HepG2 (cell line): ENCODE results near the gene SMURF2. TPM values are rescaled to one million over a fixed set of nuclear protein-coding genes. Genes with fewer than 3 reads are reported as not detected.

Experiments
- ATAC-seq: fragments of 200-7000 bp; cut with Tn5 transposase; 3 replicates; pipeline ENCODE4 v1.9.1; 2020; ENCODE audit warnings: mild to moderate bottlenecking, moderate library complexity
- BruUV-seq: library from RNA; stranded (reverse); fragments of 400-500 nt; replicated peaks from 2 replicates; lab custom pipeline; 2021; lab: Mats Ljungman, UMichigan
- CTCF ChIA-PET: fragments of 300-600 bp; formaldehyde crosslinking; extraction: SDS; loops from one replicate; lab custom pipeline; 2021; ENCODE audit warnings: low total read pairs, inconsistent platforms, low intra/inter-chr PET ratio; lab: Yijun Ruan, JAX
- POLR2A ChIA-PET: fragments of 350-600 bp; sonication (Branson Sonifier 250); formaldehyde crosslinking; loops from one replicate; lab custom pipeline; 2020; ENCODE audit warnings: antibody characterized with exemption, inconsistent platforms; lab: Yijun Ruan, JAX
- DNase-seq: peaks from one replicate; pipeline ENCODE4 v3.0.0-alpha.2; 2015; ENCODE audit warnings: low spot score
- FAIRE-seq: peaks from 3 replicates; lab custom pipeline; 2011; peaks lifted over from hg19 to GRCh38; lab: Jason Lieb, UNC
- H2AFZ ChIP-seq: one replicate; pipeline ENCODE4 v1.6.1; 2011; ENCODE audit warnings: low read length, inconsistent platforms
- H3K27ac ChIP-seq: fragments of 300-600 bp; 3 replicates; pipeline ENCODE4 v1.8.0; 2011; ENCODE audit warnings: mixed run types, mild to moderate bottlenecking, mixed read lengths, low read length, inconsistent platforms; ENCODE audit not compliant: insufficient read depth; ENCODE audit errors: extremely low read length
- H3K27me3 ChIP-seq, 2 experiments: fragments of 200-600 bp in 1 of 2; 2 replicates in 1 of 2; 3 replicates in 1 of 2; pipeline versions ENCODE4 v1.6.0 to v1.8.0; 2011; ENCODE audit warnings: low read length in 2 of 2, mild to moderate bottlenecking in 2 of 2, moderate library complexity in 2 of 2, inconsistent platforms in 1 of 2; ENCODE audit not compliant: insufficient read depth in 2 of 2, control insufficient read depth in 1 of 2
- H3K36me3 ChIP-seq, 2 experiments: fragments of 200-600 bp in 1 of 2; replicated peaks in 1 of 2; 2 replicates in 1 of 2; 3 replicates in 1 of 2; pipeline versions ENCODE4 v1.5.1 to v1.8.0; 2011; ENCODE audit warnings: low read length in 2 of 2, inconsistent platforms in 1 of 2; ENCODE audit not compliant: insufficient read depth in 2 of 2, control insufficient read depth in 1 of 2
- H3K4me1 ChIP-seq: 2 replicates; pipeline ENCODE4 v1.5.1; 2012; ENCODE audit warnings: low read length, inconsistent platforms; ENCODE audit not compliant: insufficient read depth
- H3K4me2 ChIP-seq: 2 replicates; pipeline ENCODE4 v1.6.0; 2011; ENCODE audit warnings: low read depth, low read length, inconsistent platforms
- H3K4me3 ChIP-seq, 3 experiments: fragments of 200-600 bp in 1 of 3; sonication (generic), shearing (Covaris generic) in 1 of 3; replicated peaks in 1 of 3; 2 replicates each; pipeline ENCODE4 v1.5.1; 2011 to 2016; ENCODE audit warnings: low read length in 3 of 3, inconsistent platforms in 2 of 3, low read depth in 2 of 3, mild to moderate bottlenecking in 2 of 3, control low read depth in 1 of 3, mixed read lengths in 1 of 3; ENCODE audit not compliant: insufficient read depth in 1 of 3
- H3K79me2 ChIP-seq: one replicate; pipeline ENCODE4 v1.6.1; 2011; ENCODE audit warnings: low read length, inconsistent platforms; ENCODE audit not compliant: insufficient read depth
- H3K9ac ChIP-seq: 2 replicates; pipeline ENCODE4 v1.6.0; 2011; ENCODE audit warnings: mild to moderate bottlenecking, low read depth, low read length, inconsistent platforms; ENCODE audit not compliant: insufficient read depth
- H3K9me3 ChIP-seq: 2 replicates; pipeline ENCODE4 v1.5.1; 2012; ENCODE audit warnings: mild to moderate bottlenecking, low read length
- H4K20me1 ChIP-seq: 2 replicates; pipeline ENCODE4 v1.6.0; 2011; ENCODE audit warnings: inconsistent platforms, mild to moderate bottlenecking, low read length, moderate library complexity; ENCODE audit not compliant: insufficient read depth
- SMARCC2 ChIP-seq: fragments of 450-650 bp; IDR thresholded peaks from 2 replicates; pipeline ENCODE4 v1.6.1; 2017; ENCODE audit warnings: antibody characterized with exemption, mild to moderate bottlenecking
- ZC3H13 ChIP-seq: sonication (generic); formaldehyde crosslinking; IDR thresholded peaks from 2 replicates; pipeline ENCODE4 v1.8.1; 2023; ENCODE audit warnings: mild to moderate bottlenecking, missing genetic modification reagents, moderate library complexity
- WGBS: methylation state at CpG from one replicate; pipeline ENCODE4 v1.1.6; 2017; ENCODE audit warnings: low lambda C conversion rate; 5-methylcytosine and 5-hydroxymethylcytosine counted together
- in situ Hi-C: cut with HindIII; loops from 2 replicates; pipeline ENCODE4 v1.10.0; 2017; ENCODE audit warnings: low pct_unique_long_range_greater_than_20kb; ENCODE audit not compliant: extremely low pct_ligation_motif_present
- intact Hi-C: fragments of 100-400 bp; cut with micrococcal nuclease; formaldehyde crosslinking; loops from one replicate; pipeline ENCODE4 v1.10.0; 2022; ENCODE audit not compliant: unreplicated experiment
- polyA plus RNA-seq, 8 experiments: library from polyadenylated mRNA; depleted of rRNA in 3 of 8; stranded (reverse) in 7 of 8; unstranded in 1 of 8; fragments of >200 nt; fragmentation: Illumina TruSeq in 4 of 8; extraction: Trizol in 4 of 8; gene quantifications; 2 replicates each; pipeline versions ENCODE4 v1.2.1 to v1.2.3, GENCODE V29; 2011 to 2016; ENCODE audit warnings: low read depth in 4 of 8, missing spikeins in 1 of 8, mixed read lengths in 1 of 8; ENCODE audit not compliant: insufficient read depth in 1 of 8
- total RNA-seq, 5 experiments: library from RNA; depleted of rRNA; stranded (reverse); fragments of >200 nt; fragmentation: Illumina TruSeq; extraction: Trizol; gene quantifications; 2 replicates each; pipeline ENCODE4 v1.2.3, GENCODE V29; 2016; ENCODE audit warnings: low read depth in 1 of 5
- TF ChIP-seq, protein P1 (sequence below): sonication (generic); formaldehyde crosslinking; IDR thresholded peaks from 2 replicates; pipeline ENCODE4 v1.8.0; 2022; ENCODE audit warnings: low read depth, missing genetic modification reagents
- TF ChIP-seq, protein P2 (sequence below): sonication (generic); formaldehyde crosslinking; IDR thresholded peaks from 2 replicates; pipeline ENCODE4 v1.5.0; 2020; ENCODE audit warnings: mild to moderate bottlenecking, missing genetic modification reagents, borderline replicate concordance

SMURF2 gene
- total and polyA plus RNA-seq, 2 of the 13 experiments (the other 11 are each of a cell fraction or from before 2014, with no cell fraction given): 14.9 to 24.3 TPM

DNA sequence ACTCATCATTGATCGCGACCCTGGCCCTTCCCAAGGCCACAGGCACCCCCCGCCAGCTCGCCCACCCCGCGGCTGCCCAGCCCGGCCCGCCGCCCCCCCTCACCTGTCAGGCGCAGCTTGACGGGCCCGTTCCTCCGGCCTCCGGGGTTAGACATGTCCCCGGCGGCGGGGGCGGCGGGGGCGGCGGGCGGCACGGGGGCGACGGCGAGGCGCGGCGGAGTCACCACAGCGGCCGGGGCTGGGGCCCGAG lies 456 bp downstream of the SMURF2 start:
- no peak overlapping the region for H2AFZ ChIP-seq
- peak overlapping the region; percentile 79 for H3K9ac ChIP-seq
- no peaks in the 10 kb centered on the region for H3K36me3 ChIP-seq
- H3K4me3 ChIP-seq: peak overlapping the region; percentile 87 to 94 (median 90)
- WGBS: 0% methylated on average over 9 of the region's 32 CpGs
- no peaks in the 10 kb centered on the region for H3K9me3 ChIP-seq
- DNase-seq (no peak), FAIRE-seq (no peak), ATAC-seq (no peak)
- CTCF ChIA-PET: no interaction called here
- BruUV-seq: no TSS peak
- H3K27me3 ChIP-seq: no peaks in the 10 kb centered on the region
- H3K79me2 ChIP-seq: peaks cover 48% of the 10 kb centered on the region
- peaks cover 51% of the 10 kb centered on the region for H3K4me1 ChIP-seq
- peak overlapping the region; percentile 95 for H3K4me2 ChIP-seq
- in situ Hi-C loops: no loop called here
- intact Hi-C loops: loop anchor here (5.0 kb wide), 3 partner anchors 76 to 154 kb away; partner anchors contain the start of genes CEP95 and DDX5
- POLR2A ChIA-PET: interaction anchor here (0.6 to 2.8 kb wide), 8 partner anchors 11 to 156 kb away, joined by 3 to 18 read pairs (median 4); partner anchors contain the start of genes CEP95 and DDX5
- peaks cover 5% of the 10 kb centered on the region; the same call in 1 of the 2 replicates for H4K20me1 ChIP-seq
- peak overlapping the region; percentile 57 for H3K27ac ChIP-seq
- TF ChIP-seq, protein P1, sequence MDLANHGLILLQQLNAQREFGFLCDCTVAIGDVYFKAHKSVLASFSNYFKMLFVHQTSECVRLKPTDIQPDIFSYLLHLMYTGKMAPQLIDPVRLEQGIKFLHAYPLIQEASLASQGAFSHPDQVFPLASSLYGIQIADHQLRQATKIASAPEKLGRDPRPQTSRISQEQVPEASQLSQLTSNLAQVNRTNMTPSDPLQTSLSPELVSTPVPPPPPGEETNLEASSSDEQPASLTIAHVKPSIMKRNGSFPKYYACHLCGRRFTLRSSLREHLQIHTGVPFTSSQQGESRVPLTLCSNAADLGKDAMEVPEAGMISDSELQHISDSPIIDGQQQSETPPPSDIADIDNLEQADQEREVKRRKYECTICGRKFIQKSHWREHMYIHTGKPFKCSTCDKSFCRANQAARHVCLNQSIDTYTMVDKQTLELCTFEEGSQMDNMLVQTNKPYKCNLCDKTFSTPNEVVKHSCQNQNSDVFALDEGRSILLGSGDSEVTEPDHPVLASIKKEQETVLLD: peak; percentile 47; the same call in 1 of the 2 replicates
- TF ChIP-seq, protein P2, sequence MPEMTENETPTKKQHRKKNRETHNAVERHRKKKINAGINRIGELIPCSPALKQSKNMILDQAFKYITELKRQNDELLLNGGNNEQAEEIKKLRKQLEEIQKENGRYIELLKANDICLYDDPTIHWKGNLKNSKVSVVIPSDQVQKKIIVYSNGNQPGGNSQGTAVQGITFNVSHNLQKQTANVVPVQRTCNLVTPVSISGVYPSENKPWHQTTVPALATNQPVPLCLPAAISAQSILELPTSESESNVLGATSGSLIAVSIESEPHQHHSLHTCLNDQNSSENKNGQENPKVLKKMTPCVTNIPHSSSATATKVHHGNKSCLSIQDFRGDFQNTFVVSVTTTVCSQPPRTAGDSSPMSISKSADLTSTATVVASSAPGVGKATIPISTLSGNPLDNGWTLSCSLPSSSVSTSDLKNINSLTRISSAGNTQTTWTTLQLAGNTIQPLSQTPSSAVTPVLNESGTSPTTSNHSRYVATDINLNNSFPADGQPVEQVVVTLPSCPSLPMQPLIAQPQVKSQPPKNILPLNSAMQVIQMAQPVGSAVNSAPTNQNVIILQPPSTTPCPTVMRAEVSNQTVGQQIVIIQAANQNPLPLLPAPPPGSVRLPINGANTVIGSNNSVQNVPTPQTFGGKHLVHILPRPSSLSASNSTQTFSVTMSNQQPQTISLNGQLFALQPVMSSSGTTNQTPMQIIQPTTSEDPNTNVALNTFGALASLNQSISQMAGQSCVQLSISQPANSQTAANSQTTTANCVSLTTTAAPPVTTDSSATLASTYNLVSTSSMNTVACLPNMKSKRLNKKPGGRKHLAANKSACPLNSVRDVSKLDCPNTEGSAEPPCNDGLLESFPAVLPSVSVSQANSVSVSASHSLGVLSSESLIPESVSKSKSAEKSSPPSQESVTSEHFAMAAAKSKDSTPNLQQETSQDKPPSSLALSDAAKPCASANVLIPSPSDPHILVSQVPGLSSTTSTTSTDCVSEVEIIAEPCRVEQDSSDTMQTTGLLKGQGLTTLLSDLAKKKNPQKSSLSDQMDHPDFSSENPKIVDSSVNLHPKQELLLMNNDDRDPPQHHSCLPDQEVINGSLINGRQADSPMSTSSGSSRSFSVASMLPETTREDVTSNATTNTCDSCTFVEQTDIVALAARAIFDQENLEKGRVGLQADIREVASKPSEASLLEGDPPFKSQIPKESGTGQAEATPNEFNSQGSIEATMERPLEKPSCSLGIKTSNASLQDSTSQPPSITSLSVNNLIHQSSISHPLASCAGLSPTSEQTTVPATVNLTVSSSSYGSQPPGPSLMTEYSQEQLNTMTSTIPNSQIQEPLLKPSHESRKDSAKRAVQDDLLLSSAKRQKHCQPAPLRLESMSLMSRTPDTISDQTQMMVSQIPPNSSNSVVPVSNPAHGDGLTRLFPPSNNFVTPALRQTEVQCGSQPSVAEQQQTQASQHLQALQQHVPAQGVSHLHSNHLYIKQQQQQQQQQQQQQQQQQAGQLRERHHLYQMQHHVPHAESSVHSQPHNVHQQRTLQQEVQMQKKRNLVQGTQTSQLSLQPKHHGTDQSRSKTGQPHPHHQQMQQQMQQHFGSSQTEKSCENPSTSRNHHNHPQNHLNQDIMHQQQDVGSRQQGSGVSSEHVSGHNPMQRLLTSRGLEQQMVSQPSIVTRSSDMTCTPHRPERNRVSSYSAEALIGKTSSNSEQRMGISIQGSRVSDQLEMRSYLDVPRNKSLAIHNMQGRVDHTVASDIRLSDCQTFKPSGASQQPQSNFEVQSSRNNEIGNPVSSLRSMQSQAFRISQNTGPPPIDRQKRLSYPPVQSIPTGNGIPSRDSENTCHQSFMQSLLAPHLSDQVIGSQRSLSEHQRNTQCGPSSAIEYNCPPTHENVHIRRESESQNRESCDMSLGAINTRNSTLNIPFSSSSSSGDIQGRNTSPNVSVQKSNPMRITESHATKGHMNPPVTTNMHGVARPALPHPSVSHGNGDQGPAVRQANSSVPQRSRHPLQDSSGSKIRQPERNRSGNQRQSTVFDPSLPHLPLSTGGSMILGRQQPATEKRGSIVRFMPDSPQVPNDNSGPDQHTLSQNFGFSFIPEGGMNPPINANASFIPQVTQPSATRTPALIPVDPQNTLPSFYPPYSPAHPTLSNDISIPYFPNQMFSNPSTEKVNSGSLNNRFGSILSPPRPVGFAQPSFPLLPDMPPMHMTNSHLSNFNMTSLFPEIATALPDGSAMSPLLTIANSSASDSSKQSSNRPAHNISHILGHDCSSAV (CRISPR knock-in tag): no peak
- TF ChIP-seq SMARCC2: no peak
- TF ChIP-seq ZC3H13 (CRISPR knock-in tag): 0 out of 2 replicates have a peak, but pooled peaks have one; percentile 35
